Pons (tissue), 1 donor: ENCODE measurements around the gene MPV17.
"Not testable (repeated sequence)": the region's sequence is repeated elsewhere in the genome, so short reads cannot be mapped to it uniquely, and the experiment has no call there.

Experiments
- DNase-seq: peaks from one replicate; pipeline ENCODE4 v3.0.0-alpha.2; 2016; ENCODE audit warnings: low spot score

The MPV17 gene

DNA sequence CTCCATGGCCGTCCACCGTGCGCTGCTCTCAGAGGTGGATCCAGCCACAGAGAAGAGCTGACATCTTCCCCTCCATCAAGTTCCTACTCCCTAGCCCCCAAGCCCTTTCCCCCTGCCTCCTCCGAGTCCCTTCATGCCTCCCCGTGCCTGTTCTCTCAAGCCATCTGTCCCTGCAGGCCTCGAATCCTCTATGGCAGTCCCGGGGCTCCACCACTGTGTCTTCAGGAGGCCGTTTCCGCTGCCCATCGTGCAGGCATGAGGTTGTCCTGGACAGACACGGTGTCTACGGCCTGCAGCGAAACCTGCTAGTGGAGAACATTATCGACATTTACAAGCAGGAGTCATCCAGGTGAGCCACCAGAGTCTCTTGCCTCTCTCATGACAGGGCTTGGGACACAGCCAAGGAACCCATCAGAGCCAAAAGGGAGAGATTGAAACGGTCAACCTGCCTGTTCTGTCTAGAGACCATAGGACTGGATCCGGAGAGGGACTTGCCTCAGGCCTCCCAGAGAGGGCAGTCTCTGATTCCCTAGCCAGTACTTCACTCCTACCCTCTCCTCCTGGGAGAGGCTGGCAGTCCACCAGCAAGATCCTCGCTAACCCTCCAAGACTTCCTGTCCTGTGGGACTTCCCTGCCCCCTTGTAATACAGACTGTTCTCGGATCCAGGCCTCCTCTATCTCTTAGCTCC is 24.4 kb downstream of the MPV17 start:
- no peak for DNase-seq

DNA sequence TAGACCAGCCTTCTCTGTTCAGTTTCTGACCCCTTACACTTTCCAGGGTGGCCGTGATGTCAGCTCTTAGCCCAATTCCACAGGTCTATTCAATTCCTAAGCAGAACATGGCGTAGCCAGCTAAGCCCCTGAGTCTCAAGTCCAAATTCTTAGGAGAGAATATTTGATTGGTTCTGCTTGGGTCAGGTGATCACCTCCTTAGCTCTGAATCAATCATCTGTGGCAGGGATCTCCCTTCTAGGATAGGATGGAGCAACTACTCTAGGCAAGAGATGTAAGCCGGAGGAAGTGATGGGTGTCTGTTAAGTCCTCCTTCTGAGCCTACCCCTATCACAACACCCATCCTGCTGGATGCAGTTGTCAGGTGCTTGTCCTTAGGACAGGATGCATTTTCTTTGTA is 25.7 kb downstream of the MPV17 start:
- no peak for DNase-seq

DNA sequence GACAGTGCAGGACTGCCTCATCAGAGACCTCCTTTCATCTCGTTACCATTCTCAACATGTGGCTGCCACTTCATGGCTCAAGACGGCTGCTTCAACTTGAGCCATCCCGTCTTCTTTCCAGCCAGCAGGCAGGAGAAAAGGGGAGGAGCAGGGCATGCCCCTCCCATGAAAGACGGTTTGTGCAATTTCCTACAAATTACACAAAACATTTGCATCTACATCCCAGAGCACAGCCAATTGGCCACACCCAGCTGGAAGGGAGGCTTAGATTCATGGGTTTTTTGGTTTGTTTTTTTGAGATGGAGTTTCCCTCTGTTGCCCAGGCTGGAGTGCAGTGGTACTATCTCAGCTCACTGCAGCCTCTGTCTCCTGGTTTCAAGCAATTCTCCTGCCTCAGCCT is 26.4 kb downstream of the MPV17 start:
- DNase-seq, result no peak

DNA sequence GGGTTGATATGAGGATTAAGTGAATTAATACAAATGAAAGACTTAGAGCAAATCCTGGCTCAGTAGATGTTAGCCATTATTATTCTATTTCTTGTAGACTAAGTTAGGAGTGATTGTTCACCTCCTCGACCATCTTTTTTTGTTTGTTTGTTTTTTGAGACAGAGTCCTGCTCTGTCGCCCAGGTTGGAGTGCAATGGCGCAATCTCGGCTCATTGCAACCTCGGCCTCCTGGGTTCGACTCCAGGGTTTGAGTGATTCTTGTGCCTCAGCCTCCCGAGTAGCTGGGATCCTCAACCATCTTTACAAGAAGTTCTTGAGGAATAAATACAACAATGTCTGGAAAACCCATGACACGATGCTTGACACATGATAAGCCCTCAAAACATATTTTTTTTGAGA is 28.0 kb downstream of the MPV17 start:
- no peak for DNase-seq

DNA sequence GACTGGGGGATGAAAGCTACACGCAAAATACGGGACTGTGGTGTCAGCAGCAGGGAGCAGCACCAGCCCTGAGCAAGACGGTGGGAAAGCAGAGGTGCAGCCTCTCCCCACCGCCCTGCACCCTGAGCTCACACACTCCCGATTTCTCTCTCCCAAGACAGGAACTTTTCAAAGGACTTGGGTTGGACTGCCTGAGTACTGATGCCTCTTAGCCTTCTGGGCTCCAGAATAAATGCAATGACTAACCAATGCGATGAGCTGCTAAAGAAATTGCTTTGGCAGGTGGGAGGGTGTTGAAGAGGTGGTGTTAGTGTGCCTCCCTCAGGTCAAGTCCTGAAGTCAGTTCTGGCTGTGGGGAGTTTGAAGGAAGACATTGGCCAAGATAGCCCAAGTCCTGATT is 31.0 kb downstream of the MPV17 start:
- DNase-seq, result no peak

DNA sequence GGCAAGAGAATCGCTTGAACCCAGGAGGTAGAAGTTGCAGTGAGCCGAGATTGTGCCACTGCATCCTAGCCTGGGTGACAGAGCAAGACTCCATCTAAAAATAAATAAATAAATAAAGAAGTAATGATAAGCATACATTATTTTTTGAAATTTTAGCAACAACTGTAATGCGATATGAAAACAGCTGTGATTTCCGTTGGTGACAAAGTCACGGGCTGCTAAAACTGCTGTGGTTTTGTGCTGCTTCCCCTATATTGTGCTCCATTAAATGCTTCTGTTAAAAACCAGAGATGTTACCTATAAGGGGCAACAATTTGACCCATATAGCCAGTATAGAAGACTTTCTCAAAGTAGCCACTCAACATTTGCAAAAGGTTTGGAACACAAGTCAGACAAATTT is 32.3 kb downstream of the MPV17 start:
- DNase-seq, result no peak

DNA sequence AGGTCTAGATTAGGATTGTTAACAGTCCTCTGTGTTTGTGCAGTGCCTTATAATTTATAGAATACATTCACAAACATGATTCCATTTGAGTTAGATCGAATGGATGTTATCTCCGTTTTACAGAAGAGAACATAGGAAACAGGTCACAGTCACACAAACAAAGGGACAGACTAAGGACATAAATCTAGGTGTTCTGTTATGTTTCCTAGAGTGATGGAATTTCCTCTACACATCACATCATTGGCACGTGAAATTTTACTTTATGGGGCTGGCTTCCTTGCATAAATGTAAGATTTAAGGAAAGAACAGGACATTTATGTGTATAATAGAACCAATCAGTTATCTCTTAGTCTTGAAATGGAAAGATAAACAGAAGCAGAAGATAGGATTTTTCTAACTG is 34.3 kb downstream of the MPV17 start:
- no peak for DNase-seq

DNA sequence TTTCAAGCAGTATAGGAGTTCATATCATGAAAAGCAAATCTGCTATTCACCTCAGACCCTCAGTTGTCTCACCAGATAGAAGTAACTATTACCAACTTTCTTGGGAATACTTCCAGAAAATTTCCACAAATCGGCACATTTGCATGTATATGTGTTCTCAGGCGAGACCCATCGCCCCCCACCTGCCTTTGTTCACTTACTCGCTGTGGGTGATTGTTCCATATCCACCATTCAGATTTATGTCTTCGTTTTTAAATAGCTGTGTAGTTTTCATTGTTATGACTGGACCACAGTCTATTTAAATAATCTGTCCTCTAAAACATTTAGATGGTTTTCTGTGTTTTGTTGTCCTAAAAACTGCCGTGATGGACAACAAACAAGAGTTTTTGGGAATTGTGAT is 37.4 kb downstream of the MPV17 start:
- no peak for DNase-seq

DNA sequence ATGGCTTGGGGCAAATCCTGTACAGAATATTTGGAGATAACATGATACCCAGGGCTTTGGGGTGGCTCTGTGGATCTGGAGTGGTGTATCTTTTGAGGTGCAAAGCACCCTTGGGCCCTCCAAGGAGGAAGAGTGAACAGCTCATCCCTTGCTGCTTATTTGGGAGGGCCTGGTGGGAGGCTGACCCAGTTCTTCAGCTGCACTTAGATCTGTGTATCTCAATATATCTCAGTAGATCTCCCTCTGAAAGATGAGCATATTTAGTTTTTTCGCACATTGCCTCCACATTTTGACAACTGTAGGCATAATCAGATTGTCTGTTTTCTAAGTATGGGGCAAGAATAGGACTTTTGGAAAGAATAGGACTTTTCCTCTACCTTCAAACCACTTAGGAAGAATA is 37.9 kb downstream of the MPV17 start:
- no peak for DNase-seq

DNA sequence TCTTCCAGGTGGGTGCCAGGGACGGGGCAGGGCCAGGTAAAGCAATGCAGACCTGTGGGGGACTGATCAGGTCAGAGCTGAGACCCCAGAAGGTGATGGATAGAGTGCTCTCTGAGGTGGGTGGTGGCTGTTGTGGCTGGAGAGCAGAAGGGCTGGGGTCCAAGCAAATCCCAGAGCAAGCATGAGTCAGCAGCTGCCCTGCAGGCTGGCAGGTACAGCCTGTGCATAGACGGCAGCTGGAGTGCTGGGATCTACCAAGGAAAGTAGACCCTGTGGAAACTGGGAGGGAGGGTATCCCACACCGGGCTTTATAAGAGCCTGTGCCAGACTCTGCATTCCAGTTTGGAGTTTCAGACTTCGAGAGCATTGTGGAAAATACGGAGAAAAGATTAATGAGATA is 40.0 kb downstream of the MPV17 start:
- no peak for DNase-seq

DNA sequence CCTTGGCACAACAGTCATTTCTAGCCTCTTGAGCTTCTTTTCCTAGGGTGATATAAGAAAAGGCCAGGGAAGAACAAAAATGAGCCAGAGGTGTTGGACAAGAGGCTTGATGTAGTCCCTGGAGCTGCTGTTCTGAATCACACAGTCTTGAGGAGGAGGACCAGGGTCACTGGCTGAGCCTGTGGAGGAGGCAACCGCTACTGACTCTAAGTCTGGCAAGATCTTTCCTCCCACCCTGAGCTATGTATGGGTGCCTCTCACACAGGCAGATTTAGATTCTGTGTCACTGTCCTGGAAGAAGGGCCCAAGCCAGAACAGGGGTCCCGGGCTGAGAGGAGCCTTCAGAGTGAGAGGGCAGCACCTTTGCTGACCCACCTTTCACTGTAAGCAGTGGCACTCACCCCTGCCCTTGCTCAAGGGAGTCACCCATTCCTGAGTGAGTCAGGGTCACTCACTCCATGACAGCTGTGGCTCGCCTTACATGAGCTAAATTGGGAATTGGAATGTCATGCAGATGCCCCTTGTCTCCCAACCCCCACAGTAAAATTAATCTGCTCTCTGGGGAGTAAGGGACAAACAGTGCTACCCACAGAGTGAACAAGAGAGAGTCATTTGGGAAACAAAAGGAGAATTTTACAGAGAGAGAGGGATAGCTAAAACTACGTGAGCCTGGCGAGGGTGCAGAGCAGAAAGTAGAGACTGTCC is 40.9 kb downstream of the MPV17 start, which contains the start of gene TRIM54:
Gene TRIM54 (plus strand): TSS at position 575 of the 705 bp plus-strand sequence. CDS start 303 bp downstream, outside the sequence.
- DNase-seq, result no peak

DNA sequence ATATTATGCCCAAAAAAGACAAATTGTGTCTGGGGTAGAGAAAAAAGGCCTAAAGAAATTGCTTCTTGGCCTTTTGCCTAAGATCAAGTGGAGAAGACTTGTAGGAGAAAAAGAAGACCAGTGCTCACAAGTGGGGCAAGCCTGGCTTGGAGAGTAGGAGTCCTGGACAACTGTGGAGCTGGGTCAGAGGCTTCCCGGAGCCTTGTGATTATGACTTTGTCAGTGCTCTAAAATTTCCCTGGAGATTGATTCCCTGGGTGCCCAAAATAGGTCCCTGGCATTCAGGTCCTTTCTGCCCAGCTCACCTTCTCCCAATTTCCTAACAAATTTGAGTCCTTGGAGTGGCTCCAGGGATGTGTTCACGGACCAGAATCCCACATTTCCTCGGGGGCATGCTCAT is 41.5 kb downstream of the MPV17 start:
- no peak for DNase-seq

DNA sequence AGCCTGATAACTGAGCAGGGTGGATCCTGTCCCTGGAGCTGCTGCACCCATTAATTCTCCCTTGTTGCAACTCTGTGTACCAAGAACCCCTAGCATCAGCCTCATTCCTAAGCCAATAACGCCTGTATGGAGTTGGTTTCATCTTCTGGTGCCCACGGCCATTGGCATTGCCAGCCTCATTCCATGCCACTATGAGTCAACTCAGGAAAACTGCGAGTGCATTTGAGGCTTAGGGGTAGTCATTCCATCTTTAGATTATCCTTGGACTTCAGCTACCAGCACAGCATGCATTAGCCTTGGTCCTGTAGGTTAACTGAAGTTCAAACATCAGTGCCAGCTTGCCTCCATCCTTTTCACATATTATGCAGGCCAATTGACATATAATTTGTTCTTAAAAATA is 42.1 kb downstream of the MPV17 start:
- DNase-seq, result no peak

DNA sequence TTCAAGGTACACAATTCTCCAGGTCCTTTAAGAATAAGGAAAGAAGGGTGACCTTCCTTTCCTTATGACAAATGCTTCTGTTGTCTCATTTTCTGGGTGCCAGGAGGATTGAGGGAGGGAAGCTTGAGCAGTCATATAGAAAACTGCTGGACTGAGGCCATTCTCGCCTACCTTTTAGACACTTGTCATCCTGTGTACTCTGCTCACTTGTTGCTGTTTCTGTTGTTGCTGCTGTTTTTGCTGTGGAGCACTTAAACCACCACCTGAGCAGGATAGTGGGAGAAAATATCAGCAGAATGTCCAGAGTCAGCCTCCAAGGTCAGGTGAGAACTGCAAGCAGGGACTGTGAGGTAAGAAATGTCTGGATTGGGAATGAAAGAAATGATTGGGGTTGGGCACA is 44.9 kb downstream of the MPV17 start:
- no peak for DNase-seq

DNA sequence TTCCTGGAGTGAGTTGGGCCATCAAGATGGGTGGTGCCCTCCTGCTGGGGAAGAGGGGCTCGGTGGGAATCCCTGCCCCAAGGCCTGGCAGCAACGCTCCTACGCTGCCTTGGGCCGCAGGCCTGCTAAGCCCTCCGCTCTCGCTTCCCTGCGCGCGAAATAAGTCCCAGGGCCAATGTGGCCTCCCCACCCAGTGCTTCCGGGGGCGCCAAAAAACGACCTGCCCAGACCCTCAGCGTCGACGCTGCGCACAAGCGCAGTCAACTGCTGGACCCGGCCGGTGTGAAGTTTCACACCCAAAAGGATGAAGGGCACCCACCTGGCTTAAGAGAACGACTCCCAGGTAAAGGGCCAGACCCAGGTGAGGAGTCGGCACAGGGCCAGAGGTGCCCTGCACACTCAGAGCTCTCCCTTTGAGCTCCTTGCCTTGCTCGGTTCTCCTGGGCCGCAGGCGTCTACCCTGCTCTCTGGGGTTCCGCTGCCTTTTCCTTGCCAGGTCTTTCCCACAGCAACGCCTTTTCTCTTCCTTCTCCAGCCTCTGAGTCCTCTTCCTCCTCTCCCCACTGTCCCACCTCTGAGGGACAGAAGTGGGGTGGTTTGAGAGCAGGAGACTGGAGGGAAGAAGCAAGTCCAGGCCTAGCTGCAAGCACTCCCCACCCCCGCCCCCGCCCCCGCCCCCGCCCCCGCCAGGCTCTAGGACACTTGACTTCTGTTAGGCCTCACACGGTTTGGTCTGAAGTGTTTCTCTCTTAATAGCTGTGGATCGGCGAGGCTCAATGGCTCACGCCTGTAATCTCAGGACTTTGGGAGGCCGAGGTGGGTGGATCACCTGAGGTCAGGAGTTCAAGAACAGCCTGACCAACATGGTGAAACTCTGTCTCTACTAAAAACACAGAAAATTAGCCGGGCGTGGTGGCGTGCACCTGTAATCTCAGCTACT is 47.4 kb downstream of the MPV17 start, which contains the start of gene DNAJC5G:
Gene DNAJC5G (plus strand): TSS at position 223 of the 940 bp plus-strand sequence. CDS start 1,296 bp downstream, outside the sequence.
- no peak for DNase-seq

DNA sequence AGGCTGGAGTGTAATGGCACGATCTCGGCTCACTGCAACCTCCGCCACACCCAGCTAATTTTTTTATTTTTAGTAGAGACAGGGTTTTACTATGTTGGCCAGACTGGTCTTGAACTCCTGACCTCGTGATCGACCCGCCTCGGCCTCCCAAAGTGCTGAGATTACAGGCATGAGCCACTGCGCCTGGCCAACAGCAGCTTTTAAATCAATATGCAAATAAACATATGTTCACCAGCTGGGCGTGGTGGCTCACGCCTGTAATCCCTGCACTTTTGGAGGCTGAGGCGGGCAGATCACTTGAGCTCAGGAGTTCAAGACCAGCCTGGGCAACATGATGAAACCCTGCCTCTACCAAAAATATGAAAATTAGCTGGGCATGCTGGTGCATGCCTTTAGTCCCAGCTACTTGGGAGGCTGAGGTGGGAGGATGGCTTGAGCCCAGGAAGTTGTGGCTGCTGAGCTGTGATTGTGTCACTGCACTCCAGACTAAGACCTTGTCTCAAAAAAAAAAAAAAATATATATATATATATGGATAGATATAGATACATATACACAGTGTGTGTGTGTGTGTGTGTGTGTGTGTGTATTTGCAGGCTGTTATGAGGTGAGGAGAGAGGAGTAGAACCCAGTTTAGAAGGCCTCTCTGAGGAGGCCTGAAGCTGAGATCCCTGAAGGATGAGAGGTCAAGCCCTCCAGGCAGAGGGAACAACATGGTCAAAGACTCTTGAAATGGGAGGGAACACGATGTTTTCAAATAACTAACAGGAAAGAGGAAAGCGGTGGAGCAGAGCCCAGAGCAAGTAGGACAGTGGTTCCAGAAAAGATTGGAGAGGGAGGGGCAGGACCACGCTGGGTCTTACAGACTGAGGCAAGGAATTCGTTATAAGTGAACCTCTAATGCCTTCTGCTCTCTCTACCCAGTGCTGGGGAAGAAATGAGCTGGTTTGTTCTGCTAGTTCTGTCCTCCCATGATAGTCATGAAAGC is 50.1 kb downstream of the MPV17 start:
- not testable (repeated sequence) for DNase-seq

DNA sequence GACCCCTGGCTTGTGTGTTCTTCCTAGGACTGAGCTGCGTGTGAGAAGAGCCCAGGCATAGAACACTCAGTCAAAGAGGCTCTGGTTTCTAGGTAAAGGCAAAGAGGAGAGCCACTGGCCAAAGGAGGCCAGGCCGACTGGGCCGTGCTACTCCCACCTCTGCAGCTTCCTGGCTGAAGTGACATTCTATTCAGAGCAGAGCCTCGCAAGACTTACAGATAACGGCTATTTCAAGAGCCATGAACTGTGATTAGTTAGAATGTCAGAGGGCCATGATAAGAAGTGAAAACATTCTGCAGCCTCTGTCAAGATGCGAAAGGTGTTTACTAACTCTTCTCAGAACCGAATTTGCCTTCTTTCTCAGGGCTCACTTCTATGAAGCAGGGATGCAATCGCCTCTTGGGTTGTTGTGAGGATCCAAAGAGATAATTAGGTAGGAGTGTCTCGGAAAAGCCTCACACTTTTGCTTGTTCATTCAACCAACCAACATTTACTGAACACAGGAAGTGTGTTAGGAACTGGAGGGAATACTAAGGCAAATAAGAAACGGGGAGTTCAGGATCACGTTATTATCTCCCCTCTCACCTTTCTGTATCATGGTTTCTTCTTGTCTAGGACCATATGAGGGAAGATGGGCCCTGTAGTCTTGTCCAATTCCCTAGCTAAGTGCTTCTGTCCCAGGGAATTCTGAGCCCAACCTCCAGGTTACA is 51.1 kb downstream of the MPV17 start:
- no peak for DNase-seq

DNA sequence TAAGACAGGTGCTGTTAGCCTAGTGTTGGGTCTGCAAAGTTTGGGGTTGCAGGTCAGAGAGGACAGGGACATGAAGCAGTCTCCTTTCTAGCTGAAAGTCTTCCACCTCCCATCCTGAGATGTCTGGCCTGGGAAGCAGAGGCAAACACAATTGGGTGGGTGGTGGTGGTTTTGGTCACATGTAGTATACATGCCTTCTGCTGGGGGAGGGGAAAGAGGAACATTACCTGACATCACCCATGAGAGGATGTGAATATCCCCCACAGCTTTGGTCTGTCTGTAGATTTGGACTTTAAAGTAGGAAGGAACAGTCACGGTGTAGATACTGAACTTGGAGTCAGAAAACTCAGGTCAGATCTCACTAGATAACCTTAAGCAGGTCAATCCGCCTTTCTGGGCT is 52.2 kb downstream of the MPV17 start:
- no peak for DNase-seq

DNA sequence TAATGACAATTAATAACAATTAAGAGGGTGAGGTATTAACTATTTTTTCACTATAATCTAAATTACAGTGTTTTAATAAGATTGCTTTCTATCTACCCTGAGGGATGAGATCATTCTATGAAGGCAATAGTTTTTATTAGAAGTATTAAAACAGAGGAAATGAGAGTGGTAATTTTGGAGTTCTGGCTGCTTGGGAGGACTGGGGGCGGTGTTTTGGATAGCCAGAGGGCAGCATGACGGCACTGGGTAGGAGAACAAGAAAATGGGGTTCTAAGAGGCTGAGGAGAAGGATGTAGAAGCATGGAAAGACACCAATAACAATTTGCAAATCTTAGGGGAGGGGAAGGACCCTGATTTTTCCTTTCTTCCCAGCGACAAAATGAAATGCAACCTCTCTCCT is 52.8 kb downstream of the MPV17 start:
- no peak for DNase-seq

DNA sequence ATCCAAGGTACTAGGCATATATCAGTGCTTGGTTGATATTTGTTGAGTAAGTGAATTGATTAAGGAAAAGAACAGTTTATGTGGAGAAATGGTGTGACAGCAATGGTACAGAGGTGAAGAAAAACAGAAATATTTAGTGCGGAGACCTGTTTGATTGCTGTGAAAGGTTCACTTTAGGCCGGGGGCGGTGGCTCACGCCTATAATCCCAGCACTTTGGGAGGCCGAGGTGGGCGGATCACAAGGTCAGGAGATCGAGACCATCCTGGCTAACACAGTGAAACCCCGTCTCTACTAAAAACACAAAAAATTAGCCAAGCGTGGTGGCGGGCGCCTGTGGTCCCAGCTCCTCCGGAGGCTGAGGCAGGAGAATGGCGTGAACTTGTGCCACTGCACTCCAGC is 54.6 kb downstream of the MPV17 start:
- DNase-seq, result not testable (repeated sequence)

DNA sequence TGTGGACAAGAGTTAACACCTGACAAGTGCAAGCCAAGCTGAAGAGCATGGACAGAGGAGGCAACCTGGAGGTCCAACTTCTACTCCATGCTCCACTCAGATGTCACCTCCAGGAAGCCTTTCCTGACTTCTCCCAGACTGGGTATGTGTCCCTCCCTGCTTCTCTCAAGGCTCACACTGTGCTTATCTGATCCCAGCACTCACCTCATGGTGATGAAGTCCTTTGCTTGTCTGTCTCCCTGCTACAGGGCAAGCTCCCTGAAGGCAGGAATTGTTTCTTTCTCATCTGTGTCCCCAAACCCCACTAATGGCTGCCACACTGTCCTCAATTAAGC is 57.4 kb downstream of the MPV17 start:
- no peak for DNase-seq
